ENCODE data around the gene PNPLA6. TPM values are rescaled to one million over a fixed set of nuclear protein-coding genes. Genes with fewer than 3 reads are reported as not detected.

Gene PNPLA6
- total RNA-seq, 4 donors from 2014 or later = 39.7 to 74.1 (median 50.1) TPM

- WGBS, 2 donors = 26 to 30% methylated on average over 4 of the region's 4 CpGs
- TF ChIP-seq CTCF (IDR thresholded peaks at IDR 0.05) = no peak
- no peak for TF ChIP-seq POLR2A (IDR thresholded peaks at IDR 0.05)
- intact Hi-C loops (cut with DNase I) = no loop called here
Measured at GRCh38 chr19:7492142-7492541, 43.4 kb upstream of the PNPLA6 start.

GRCh38 chr19:7492558-7492957, 43.0 kb upstream of the PNPLA6 start:
- WGBS, 2 donors = 54 to 56% methylated on average over 11 of the region's 11 CpGs
- H3K27me3 ChIP-seq = no peaks in the 10 kb centered on the region
- DNase-seq = no peak
- no peaks in the 10 kb centered on the region for H3K36me3 ChIP-seq
- H3K9me3 ChIP-seq = no peaks in the 10 kb centered on the region
- no peak for TF ChIP-seq CTCF (IDR thresholded peaks at IDR 0.05)
- TF ChIP-seq POLR2A (IDR thresholded peaks at IDR 0.05) = no peak
- H3K4me1 ChIP-seq = peaks cover 6 to 40% (median 24%) of the 10 kb centered on the region in 3 donors
- peak overlapping the region in 1 of 4 donors; percentile 80 for H3K27ac ChIP-seq
- no peak overlapping the region for H3K4me3 ChIP-seq
- intact Hi-C loops (cut with DNase I) = no loop called here

More at GRCh38 chr19:7492142-7492541, 43.4 kb upstream of the PNPLA6 start:
- peak overlapping the region in 2 of 4 donors; percentile 39 to 80 for H3K27ac ChIP-seq
- no peak overlapping the region for H3K4me3 ChIP-seq
- DNase-seq = no peak
- H3K4me1 ChIP-seq = peaks cover 6 to 40% (median 24%) of the 10 kb centered on the region in 3 donors
- H3K27me3 ChIP-seq = no peaks in the 10 kb centered on the region
- no peaks in the 10 kb centered on the region for H3K9me3 ChIP-seq
- H3K36me3 ChIP-seq = no peaks in the 10 kb centered on the region

- peak in 1 of 4 donors; percentile 9 for TF ChIP-seq POLR2A (IDR thresholded peaks at IDR 0.05)
- TF ChIP-seq CTCF (IDR thresholded peaks at IDR 0.05) = no peak
- Histone ChIP-seq H3K4me1 (peaks cover 0 to 24% (median 14%) of the 10 kb centered on the region in 3 donors), H3K9me3 (no peaks in the 10 kb centered on the region), H3K36me3 (no peaks in the 10 kb centered on the region), H3K27ac (peak overlapping the region; percentile 18 to 81 (median 73)), H3K4me3 (peak overlapping the region in 1 of 4 donors; percentile 7), H3K27me3 (no peaks in the 10 kb centered on the region)
- intact Hi-C loops (cut with DNase I) = no loop called here
- WGBS, 2 donors = 20 to 43% methylated on average over 11 to 13 of the region's 13 CpGs
- DNase-seq = no peak
Measured at GRCh38 chr19:7494416-7495098, 41.0 kb upstream of the PNPLA6 start.

GRCh38 chr19:7497292-7497691, 38.2 kb upstream of the PNPLA6 start:
- no peak for DNase-seq
- intact Hi-C loops (cut with DNase I) = no loop called here
- WGBS, 2 donors = 49 to 50% methylated on average over 3 to 7 of the region's 7 CpGs

More at GRCh38 chr19:7497292-7497691, 38.2 kb upstream of the PNPLA6 start:
- Histone ChIP-seq H3K27ac (no peak overlapping the region), H3K36me3 (no peaks in the 10 kb centered on the region), H3K4me3 (no peak overlapping the region), H3K4me1 (peaks cover 4 to 36% (median 18%) of the 10 kb centered on the region in 3 donors), H3K9me3 (no peaks in the 10 kb centered on the region), H3K27me3 (peaks cover 0 to 21% (median 0%) of the 10 kb centered on the region in 4 donors)
- TF ChIP-seq CTCF (IDR thresholded peaks at IDR 0.05) (peak in 2 of 6 experiments; percentile 6 to 19), POLR2A (IDR thresholded peaks at IDR 0.05) (no peak)
